Measurements from ENCODE around the gene CCN6.

- no peak for TF ChIP-seq CTCF (IDR thresholded peaks at IDR 0.05)
- TF ChIP-seq POLR2A (IDR thresholded peaks at IDR 0.05) = no peak
These were observed 27.0 kb upstream of the CCN6 start for GRCh38 chr6:112026933-112027332.
